Progenitor cell of endocrine pancreas (in vitro differentiated cells): ENCODE measurements around the gene RFX1. TPM values are rescaled to one million over a fixed set of nuclear protein-coding genes. Genes with fewer than 3 reads are reported as not detected.
"Not testable (repeated sequence)": the region's sequence is repeated elsewhere in the genome, so short reads cannot be mapped to it uniquely, and the experiment has no call there.

Experiments used
- DNase-seq: peaks from one replicate; pipeline ENCODE4 v3.0.0; 2021; ENCODE audit warnings: low spot score; ENCODE audit not compliant: unreplicated experiment
- H3K27ac Mint-ChIP-seq: 2 replicates; pipeline ENCODE4 v1.8.0; 2021; ENCODE audit warnings: mild to moderate bottlenecking, moderate library complexity, mixed read lengths
- H3K27me3 Mint-ChIP-seq: 2 replicates; pipeline ENCODE4 v1.8.0; 2021; ENCODE audit warnings: mixed read lengths
- H3K36me3 Mint-ChIP-seq: 2 replicates; pipeline ENCODE4 v1.8.0; 2022; ENCODE audit warnings: mixed read lengths; ENCODE audit not compliant: insufficient read depth
- H3K4me1 Mint-ChIP-seq: 2 replicates; pipeline ENCODE4 v1.8.0; 2021; ENCODE audit warnings: low read depth, mixed read lengths
- H3K4me3 Mint-ChIP-seq: 2 replicates; pipeline ENCODE4 v1.8.0; 2021; ENCODE audit warnings: low read depth, mild to moderate bottlenecking, moderate library complexity, mixed read lengths
- H3K9me3 Mint-ChIP-seq: 2 replicates; pipeline ENCODE4 v1.8.0; 2021; ENCODE audit warnings: low read depth, mixed read lengths
- CTCF ChIP-seq: fragments of 200-600 bp; sonication (generic); IDR thresholded peaks from one replicate; pipeline ENCODE4 v1.5.0; 2021; ENCODE audit warnings: antibody characterized with exemption, mild to moderate bottlenecking; ENCODE audit not compliant: unreplicated experiment
- total RNA-seq: library from RNA; stranded (reverse); gene quantifications from 2 replicates; pipeline ENCODE4 v1.2.1, GENCODE V29; 2021

The RFX1 gene
- total RNA-seq, 1 donor from 2014 or later = 26.5 TPM

GRCh38 chr19:13968383-13968935 is 37.7 kb downstream of the RFX1 start:
- no peak overlapping the region for H3K4me3 Mint-ChIP-seq
- no peak for DNase-seq
- H3K27ac Mint-ChIP-seq = no peak overlapping the region
- H3K27me3 Mint-ChIP-seq = peaks cover 3% of the 10 kb centered on the region
- H3K9me3 Mint-ChIP-seq = no peaks in the 10 kb centered on the region
- no peaks in the 10 kb centered on the region for H3K4me1 Mint-ChIP-seq
- TF ChIP-seq CTCF = no peak
- peaks cover 18% of the 10 kb centered on the region for H3K36me3 Mint-ChIP-seq

- H3K4me1 Mint-ChIP-seq, H3K27me3 Mint-ChIP-seq, H3K4me3 Mint-ChIP-seq, H3K9me3 Mint-ChIP-seq, H3K27ac Mint-ChIP-seq, DNase-seq: not testable (repeated sequence)
- H3K36me3 Mint-ChIP-seq = peaks cover 16% of the 10 kb centered on the region
These were observed 38.9 kb downstream of the RFX1 start for GRCh38 chr19:13967206-13967605.

GRCh38 chr19:13966684-13967128 is 39.4 kb downstream of the RFX1 start:
- no peak for DNase-seq
- no peak overlapping the region for H3K27ac Mint-ChIP-seq
- no peaks in the 10 kb centered on the region for H3K9me3 Mint-ChIP-seq
- no peak for TF ChIP-seq CTCF
- peaks cover 16% of the 10 kb centered on the region for H3K36me3 Mint-ChIP-seq
- H3K4me3 Mint-ChIP-seq = no peak overlapping the region
- no peaks in the 10 kb centered on the region for H3K4me1 Mint-ChIP-seq
- peaks cover 3% of the 10 kb centered on the region for H3K27me3 Mint-ChIP-seq

GRCh38 chr19:13965926-13966683 is 40.0 kb downstream of the RFX1 start:
- Mint-ChIP-seq H3K27me3 (peaks cover 3% of the 10 kb centered on the region), H3K4me1 (no peaks in the 10 kb centered on the region), H3K36me3 (peaks cover 20% of the 10 kb centered on the region), H3K9me3 (no peaks in the 10 kb centered on the region), H3K27ac (no peak overlapping the region), H3K4me3 (no peak overlapping the region)
- DNase-seq = no peak
- no peak for TF ChIP-seq CTCF

GRCh38 chr19:13965377-13965896 is 40.7 kb downstream of the RFX1 start:
- H3K4me1 Mint-ChIP-seq = no peaks in the 10 kb centered on the region
- no peak for TF ChIP-seq CTCF
- no peak overlapping the region for H3K4me3 Mint-ChIP-seq
- H3K9me3 Mint-ChIP-seq = no peaks in the 10 kb centered on the region
- peaks cover 23% of the 10 kb centered on the region for H3K36me3 Mint-ChIP-seq
- no peak overlapping the region for H3K27ac Mint-ChIP-seq
- DNase-seq = no peak
- peaks cover 3% of the 10 kb centered on the region for H3K27me3 Mint-ChIP-seq
